Activated T-helper 17 cell treated with anti-CD3 and anti-CD28 coated beads, Interleukin-2, amount 50 U/mL, for 72 hours (primary cell): Measurements from ENCODE around the gene PGGHG. TPM values are rescaled to one million over a fixed set of nuclear protein-coding genes. Genes with fewer than 3 reads are reported as not detected.
"Not testable (repeated sequence)": the region's sequence is repeated elsewhere in the genome, so short reads cannot be mapped to it uniquely, and the experiment has no call there.

Experiments
- ATAC-seq: fragments of 150-1000 bp; cut with Tn5 transposase; replicated peaks from 2 replicates; pipeline ENCODE4 v1.10.0; 2021; ENCODE audit warnings: mild to moderate bottlenecking, moderate library complexity
- H3K27ac Mint-ChIP-seq: one replicate; pipeline ENCODE4 v1.8.0; 2022; ENCODE audit warnings: mixed read lengths
- H3K27me3 Mint-ChIP-seq: one replicate; pipeline ENCODE4 v1.8.0; 2022; ENCODE audit warnings: mixed read lengths
- H3K36me3 Mint-ChIP-seq: one replicate; pipeline ENCODE4 v1.8.0; 2022; ENCODE audit warnings: low read depth, mild to moderate bottlenecking, mixed read lengths
- H3K4me1 Mint-ChIP-seq: one replicate; pipeline ENCODE4 v1.8.0; 2022; ENCODE audit warnings: mixed read lengths
- H3K4me3 Mint-ChIP-seq: one replicate; pipeline ENCODE4 v1.8.0; 2022; ENCODE audit warnings: mild to moderate bottlenecking, mixed read lengths
- H3K9me3 Mint-ChIP-seq: one replicate; pipeline ENCODE4 v1.8.0; 2022; ENCODE audit warnings: mixed read lengths
- total RNA-seq, 2 donors: library from RNA; stranded (reverse); gene quantifications; one replicate each; pipeline ENCODE4 v1.2.3, GENCODE V29; 2022

The PGGHG gene
- total RNA-seq, 2 donors from 2014 or later = 31.7 to 196 TPM

DNA sequence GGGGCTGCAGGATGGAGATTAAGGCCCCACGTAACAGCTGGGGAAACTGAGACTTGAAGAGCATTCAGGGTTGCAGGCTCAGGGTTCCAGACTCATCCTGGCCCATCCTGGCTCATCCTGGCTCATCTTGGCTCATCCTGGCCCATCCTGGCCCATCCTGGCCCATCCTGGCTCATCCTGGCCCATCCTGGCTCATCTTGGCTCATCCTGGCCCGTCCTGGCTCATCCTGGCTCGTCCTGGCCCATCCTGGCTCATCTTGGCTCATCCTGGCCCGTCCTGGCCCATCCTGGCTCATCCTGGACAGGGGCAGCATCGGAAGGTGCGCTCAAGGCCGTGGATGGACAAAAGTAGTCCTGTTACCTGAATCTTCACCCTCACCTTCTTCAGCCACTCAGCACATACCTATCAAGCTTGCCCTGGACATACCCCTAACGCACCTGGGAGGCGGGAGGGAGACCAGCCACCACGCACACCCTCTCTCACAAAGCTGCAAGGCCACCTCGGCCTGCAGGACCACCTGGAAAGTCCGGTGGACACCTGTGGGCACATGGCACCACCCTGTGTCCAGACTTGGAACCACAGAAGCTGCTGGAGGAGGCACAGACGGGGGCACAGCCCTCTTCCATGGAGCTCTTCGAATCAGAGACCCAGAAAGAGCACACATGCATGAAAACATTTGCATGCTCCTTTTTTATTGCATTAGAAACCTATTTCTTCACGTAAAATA is 31.0 kb upstream of the PGGHG start:
- peaks cover 14% of the 10 kb centered on the region for H3K36me3 Mint-ChIP-seq
- no peaks in the 10 kb centered on the region for H3K9me3 Mint-ChIP-seq
- peaks cover 5% of the 10 kb centered on the region for H3K4me1 Mint-ChIP-seq
- no peaks in the 10 kb centered on the region for H3K27me3 Mint-ChIP-seq
- H3K4me3 Mint-ChIP-seq = no peak overlapping the region
- ATAC-seq = no peak
- H3K27ac Mint-ChIP-seq = peak overlapping the region; percentile 70

DNA sequence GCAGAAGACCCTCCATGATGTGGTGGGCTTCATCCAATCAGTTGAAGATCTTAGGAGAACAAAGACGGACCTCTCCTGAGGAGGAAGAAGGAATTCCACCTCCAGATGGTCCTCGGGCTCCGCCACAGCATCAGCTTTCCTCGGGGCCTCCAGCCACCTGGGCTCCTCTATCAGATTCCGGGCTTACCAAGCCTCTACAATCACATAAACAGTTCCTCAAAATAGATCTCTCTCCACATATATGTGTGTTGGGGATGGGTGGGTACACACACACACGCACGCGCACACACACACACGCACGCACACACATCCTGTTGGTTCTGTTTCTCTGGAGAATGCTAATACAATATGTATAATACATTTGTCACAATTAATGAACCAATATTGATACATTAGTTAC is 29.5 kb upstream of the PGGHG start:
- Mint-ChIP-seq H3K36me3 (no peaks in the 10 kb centered on the region), H3K4me1 (peaks cover 5% of the 10 kb centered on the region), H3K4me3 (no peak overlapping the region), H3K9me3 (no peaks in the 10 kb centered on the region), H3K27me3 (no peaks in the 10 kb centered on the region), H3K27ac (no peak overlapping the region)
- ATAC-seq = no peak

DNA sequence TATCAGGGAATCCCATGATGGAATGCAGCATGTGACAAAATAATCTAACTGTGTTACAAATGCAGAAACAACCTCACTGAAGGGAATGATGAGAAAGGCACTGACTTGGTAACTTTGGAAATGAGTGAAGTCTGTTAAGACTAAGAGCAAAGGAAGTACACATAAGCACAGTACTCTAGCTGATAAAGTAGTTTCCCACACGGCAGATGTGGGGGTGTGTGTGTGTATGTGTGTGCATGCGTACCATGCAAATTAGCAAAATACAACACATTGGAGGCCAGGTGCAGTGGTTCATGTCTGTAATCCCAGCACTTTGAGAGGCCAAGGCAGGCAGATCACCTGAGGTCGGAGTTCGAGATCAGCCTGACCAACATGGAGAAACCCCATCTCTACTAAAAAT is 27.3 kb upstream of the PGGHG start:
- no peaks in the 10 kb centered on the region for H3K27me3 Mint-ChIP-seq
- H3K4me3 Mint-ChIP-seq = no peak overlapping the region
- ATAC-seq = no peak
- no peaks in the 10 kb centered on the region for H3K9me3 Mint-ChIP-seq
- H3K4me1 Mint-ChIP-seq = peaks cover 5% of the 10 kb centered on the region
- H3K27ac Mint-ChIP-seq = no peak overlapping the region
- H3K36me3 Mint-ChIP-seq = no peaks in the 10 kb centered on the region

DNA sequence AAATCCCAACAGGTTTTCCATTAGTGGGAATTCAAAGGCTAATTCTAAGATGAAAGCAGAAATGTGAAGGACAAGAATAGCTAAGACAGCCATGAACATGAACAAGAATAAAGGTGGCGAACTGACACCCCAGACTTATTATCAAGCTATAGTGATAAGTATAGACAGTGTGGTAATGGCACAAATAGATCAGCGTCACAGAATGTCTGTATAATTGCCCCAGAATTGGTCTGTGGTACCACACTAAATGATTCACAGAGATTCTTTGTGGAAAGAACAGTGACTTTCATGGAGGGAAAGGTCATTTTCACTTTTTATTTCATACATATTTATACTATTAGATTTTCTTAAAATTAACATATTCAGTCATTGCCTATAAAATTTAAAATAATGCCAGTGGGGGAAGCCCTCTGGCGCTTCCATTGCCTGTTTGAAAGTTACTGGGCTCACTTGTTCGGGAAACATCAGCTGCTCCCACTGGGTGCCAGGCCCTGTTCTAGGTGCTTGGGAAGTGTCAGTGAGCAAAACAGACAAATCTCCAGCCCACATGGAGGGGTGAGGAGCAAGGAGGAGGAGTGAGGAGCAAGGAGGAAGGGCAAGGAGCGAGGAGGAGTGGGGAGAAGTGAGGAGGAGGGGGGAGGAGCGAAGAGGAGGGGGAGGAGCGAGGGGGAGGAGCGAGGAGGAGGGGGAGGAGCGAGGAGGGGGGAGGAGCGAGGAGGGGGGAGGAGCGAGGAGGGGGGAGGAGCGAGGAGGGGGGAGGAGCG is 22.1 kb upstream of the PGGHG start:
- peaks cover 20% of the 10 kb centered on the region for H3K36me3 Mint-ChIP-seq
- peak overlapping the region; percentile 84 for H3K4me3 Mint-ChIP-seq
- peaks cover 13% of the 10 kb centered on the region for H3K4me1 Mint-ChIP-seq
- H3K27ac Mint-ChIP-seq = peak overlapping the region; percentile 96
- H3K9me3 Mint-ChIP-seq = no peaks in the 10 kb centered on the region
- no peaks in the 10 kb centered on the region for H3K27me3 Mint-ChIP-seq
- peak; percentile 69 for ATAC-seq

DNA sequence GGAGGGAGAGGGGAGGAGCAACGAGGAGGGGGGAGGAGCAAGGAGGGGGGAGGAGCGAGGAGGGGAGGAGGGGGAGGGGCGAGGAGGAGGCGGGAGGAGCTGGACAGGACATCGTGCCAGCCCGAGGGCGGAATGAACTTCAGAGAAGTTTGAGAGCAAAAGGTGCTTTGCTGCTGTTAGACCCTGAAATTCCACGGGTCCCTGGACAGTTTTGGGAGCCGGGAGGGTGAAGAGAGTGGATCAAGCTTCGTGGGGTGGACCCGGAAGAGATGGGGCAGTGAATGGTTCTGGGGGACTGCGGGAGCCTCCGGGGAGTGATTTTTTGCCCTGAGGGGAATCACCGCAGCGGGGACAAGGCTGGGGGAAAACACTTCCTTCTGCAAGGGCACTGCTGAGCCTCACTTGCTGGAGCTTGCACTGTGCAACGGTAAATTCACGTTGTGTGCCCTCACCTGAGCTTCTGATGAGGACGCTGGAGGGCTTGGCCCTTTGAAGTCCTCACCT is 21.4 kb upstream of the PGGHG start:
- Mint-ChIP-seq H3K36me3 (peaks cover 20% of the 10 kb centered on the region), H3K4me3 (peak overlapping the region; percentile 84), H3K27ac (peak overlapping the region; percentile 96), H3K27me3 (no peaks in the 10 kb centered on the region), H3K4me1 (peaks cover 13% of the 10 kb centered on the region), H3K9me3 (no peaks in the 10 kb centered on the region)
- peak; percentile 17 for ATAC-seq

DNA sequence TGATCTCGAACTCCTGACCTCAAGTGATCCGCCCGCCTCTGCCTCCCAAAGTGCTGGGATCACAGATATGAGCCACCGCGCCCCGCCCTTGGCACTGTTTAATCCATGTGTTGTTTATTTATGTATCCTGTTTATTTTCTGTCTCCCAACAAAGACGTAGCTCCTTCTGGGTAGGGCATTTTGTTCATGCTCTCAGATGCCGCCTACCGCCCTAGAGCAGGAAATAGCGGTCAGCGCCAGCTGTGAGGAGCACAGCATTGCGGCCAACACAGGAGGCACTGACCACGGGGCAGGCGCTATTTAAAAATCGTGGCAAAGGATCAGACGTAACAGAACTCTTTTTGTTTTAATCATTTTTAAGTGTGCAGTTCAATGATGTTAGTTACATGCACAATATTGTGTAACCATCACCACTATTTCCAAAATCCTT is 20.2 kb upstream of the PGGHG start:
- H3K9me3 Mint-ChIP-seq, H3K27me3 Mint-ChIP-seq: not testable (repeated sequence)
- Mint-ChIP-seq H3K4me3 (peak overlapping the region; percentile 84), H3K27ac (peak overlapping the region; percentile 96), H3K4me1 (peaks cover 13% of the 10 kb centered on the region), H3K36me3 (peaks cover 20% of the 10 kb centered on the region)
- peak; percentile 43 for ATAC-seq

DNA sequence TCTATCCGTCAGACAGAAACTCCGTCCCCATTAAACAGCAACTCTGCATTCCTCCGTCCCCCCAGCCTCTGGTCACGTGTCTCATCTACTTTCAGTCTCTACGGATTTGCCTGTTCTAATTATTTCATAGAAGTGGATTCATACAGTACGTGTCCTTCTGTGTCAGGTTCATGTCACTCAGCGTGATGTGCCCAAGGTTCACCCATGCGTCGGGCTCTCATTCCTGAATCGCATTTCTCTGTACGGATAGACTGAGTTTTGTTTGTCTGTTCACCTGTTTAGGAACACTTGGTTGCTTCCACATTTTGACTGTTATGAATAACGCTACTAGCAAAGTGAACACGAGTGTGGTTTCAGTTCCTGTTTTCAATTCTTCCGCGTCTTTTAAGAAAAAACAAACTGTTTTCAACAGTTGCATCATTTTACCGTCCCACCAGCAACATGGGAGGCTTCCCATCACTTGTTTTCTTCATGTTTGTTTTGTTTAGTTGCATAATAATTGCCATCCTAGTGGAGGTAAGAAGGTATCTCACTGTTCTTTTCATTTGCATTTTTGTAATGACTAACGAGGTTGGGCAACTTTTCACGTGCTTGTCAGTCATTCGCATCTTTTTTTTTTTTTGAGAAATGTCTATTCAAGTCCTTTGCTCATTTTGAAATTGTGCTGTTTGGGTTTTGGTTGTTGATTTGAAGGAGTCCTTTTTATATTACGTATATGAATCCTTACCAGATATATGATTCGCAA is 19.6 kb upstream of the PGGHG start:
- H3K27ac Mint-ChIP-seq = peak overlapping the region; percentile 96
- no peaks in the 10 kb centered on the region for H3K27me3 Mint-ChIP-seq
- peak; percentile 83 for ATAC-seq
- H3K4me3 Mint-ChIP-seq = peak overlapping the region; percentile 84
- H3K4me1 Mint-ChIP-seq = peaks cover 13% of the 10 kb centered on the region
- no peaks in the 10 kb centered on the region for H3K9me3 Mint-ChIP-seq
- peaks cover 20% of the 10 kb centered on the region for H3K36me3 Mint-ChIP-seq

DNA sequence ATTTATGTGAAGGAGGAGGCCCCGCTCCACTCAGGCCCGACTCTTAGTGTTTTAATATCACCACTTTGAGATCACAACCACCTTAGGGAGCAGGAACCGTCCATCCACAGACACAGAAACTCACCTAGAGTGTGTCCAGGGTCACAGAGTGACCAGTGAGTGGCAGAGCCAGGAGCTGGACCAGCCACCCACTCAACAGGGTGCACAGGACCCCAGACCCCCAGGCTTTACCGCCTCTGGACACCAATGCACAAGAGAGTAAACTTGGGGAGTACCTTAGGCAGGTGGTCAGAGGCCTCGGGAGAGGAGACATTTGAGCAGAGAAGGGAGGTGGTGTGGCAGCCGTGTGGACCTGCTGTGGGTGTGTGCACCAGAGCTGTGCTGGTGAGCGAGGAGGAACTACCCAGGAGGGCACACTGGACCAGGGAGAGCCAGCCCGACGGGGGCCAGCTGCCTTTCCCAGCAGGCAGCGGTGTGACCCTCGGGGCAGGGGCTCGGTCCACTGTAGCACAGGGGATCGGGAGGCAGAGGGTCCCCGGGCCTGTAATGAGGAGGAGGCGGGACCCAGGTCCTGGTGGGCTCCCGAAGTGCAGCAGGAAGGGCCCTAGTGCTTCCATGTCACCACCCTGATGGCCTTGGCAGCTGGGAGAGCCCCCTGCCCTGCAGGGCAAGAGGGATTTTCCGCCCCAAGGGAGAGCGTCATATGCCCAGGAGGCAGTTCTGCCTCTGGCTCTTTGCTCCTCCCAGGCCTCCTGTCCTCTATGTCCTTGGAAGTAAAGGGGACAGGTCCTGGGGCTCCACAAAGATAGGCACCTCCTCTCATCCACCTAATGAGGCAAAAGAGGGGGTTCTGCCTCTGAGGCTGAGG is 18.2 kb upstream of the PGGHG start:
- Mint-ChIP-seq H3K27ac (no peak overlapping the region), H3K9me3 (no peaks in the 10 kb centered on the region), H3K4me3 (no peak overlapping the region), H3K4me1 (peaks cover 13% of the 10 kb centered on the region), H3K27me3 (no peaks in the 10 kb centered on the region), H3K36me3 (peaks cover 20% of the 10 kb centered on the region)
- no peak for ATAC-seq

DNA sequence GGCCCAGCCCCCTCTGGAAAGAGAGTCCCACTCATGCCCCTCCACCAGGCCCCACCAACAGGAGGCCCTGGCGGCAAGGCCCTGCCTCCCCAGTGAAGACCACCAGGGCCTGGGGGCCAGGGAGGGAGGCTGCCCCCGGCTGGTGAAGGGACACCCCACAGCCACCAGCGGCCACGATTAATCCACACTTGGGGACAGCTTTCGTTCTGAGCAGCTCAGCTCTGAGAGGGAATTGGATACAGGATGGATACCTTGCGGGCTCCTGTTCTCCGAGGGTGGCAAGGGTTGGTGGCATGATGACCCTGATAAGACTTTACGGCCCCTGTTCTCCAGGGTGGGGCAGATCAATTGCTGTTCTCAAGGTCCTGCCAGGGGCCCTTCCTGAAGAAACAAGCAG is 17.6 kb upstream of the PGGHG start:
- ATAC-seq = no peak
- Mint-ChIP-seq H3K4me1 (peaks cover 13% of the 10 kb centered on the region), H3K36me3 (peaks cover 20% of the 10 kb centered on the region), H3K27ac (no peak overlapping the region), H3K9me3 (no peaks in the 10 kb centered on the region), H3K4me3 (no peak overlapping the region), H3K27me3 (no peaks in the 10 kb centered on the region)

DNA sequence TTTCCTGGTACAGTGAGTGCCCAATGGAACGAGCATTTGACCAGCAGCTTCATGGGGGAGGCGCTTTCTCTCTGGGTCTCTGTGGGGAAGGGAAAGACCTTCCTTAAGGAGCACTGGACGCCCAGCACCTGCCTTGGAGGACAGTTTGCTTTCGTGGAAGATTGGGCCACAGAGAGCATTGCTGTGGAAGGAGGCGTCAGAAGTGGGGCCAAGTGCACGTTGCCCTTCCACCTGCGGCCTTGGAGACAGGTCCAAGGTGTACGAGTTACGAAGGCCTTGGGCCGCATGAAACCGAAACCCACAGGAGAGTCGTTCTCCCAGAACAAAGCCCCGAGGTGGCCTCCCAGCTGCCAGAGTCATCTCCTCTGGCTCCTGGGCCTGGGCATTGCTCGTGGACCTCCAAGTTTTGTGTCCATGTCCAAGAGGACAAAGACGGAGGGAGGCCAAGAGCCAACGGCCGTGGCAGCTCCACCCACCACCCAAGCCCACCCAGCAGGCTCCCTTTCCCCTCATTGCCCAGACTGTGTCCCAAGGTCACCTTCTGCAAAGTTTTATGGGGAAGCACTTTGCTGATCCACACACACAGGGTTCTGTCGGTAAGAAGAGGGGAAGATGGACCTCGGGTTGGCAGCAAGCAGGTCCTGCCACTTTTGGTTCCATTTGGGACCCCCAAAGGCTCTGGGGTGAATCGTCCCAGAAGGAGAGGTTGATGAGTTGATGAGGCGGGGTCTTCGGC is 16.6 kb upstream of the PGGHG start:
- ATAC-seq = no peak
- H3K4me1 Mint-ChIP-seq = peaks cover 18% of the 10 kb centered on the region
- H3K36me3 Mint-ChIP-seq = peaks cover 19% of the 10 kb centered on the region
- no peaks in the 10 kb centered on the region for H3K9me3 Mint-ChIP-seq
- peak overlapping the region; percentile 26 for H3K27ac Mint-ChIP-seq
- H3K27me3 Mint-ChIP-seq = no peaks in the 10 kb centered on the region
- H3K4me3 Mint-ChIP-seq = no peak overlapping the region

DNA sequence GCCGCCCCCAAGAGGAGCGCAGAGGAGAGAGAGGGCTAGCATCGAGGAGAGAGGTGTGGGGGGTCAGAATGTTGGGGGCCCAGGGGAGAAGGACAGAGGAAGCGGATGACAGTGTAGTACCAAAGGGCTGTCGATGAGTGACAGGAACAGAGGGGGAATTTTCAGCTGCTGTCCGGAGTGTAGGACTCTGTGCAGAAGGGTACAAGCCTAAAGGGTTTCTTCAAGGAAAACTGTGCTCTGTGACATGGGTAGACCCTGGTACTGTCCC is 16.1 kb upstream of the PGGHG start:
- no peaks in the 10 kb centered on the region for H3K27me3 Mint-ChIP-seq
- H3K36me3 Mint-ChIP-seq = peaks cover 15% of the 10 kb centered on the region
- peaks cover 23% of the 10 kb centered on the region for H3K4me1 Mint-ChIP-seq
- H3K9me3 Mint-ChIP-seq = peaks cover 4% of the 10 kb centered on the region
- no peak overlapping the region for H3K27ac Mint-ChIP-seq
- no peak for ATAC-seq
- H3K4me3 Mint-ChIP-seq = no peak overlapping the region

DNA sequence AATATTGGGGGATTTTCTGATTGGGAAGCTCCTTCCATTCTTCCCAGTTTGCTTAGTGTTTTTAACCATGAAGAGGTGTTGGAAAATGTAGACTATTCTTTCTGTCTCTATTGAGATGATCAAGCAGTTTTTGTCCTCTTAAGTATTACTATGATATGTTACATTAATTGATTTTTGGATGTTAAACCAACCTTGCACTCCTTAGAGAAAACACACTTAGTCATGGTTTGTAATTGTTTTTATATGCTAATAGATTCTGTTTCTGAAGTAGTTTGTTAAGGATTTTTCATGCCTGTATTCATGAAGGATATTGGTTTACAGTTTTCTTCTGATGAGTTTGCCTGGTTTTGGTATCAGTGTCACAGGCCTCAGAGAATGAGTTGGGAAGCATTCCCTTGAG is 12.7 kb upstream of the PGGHG start:
- Mint-ChIP-seq H3K27me3 (no peaks in the 10 kb centered on the region), H3K4me3 (no peak overlapping the region), H3K36me3 (peaks cover 11% of the 10 kb centered on the region), H3K27ac (no peak overlapping the region), H3K4me1 (peaks cover 17% of the 10 kb centered on the region), H3K9me3 (peaks cover 4% of the 10 kb centered on the region)
- ATAC-seq = no peak

DNA sequence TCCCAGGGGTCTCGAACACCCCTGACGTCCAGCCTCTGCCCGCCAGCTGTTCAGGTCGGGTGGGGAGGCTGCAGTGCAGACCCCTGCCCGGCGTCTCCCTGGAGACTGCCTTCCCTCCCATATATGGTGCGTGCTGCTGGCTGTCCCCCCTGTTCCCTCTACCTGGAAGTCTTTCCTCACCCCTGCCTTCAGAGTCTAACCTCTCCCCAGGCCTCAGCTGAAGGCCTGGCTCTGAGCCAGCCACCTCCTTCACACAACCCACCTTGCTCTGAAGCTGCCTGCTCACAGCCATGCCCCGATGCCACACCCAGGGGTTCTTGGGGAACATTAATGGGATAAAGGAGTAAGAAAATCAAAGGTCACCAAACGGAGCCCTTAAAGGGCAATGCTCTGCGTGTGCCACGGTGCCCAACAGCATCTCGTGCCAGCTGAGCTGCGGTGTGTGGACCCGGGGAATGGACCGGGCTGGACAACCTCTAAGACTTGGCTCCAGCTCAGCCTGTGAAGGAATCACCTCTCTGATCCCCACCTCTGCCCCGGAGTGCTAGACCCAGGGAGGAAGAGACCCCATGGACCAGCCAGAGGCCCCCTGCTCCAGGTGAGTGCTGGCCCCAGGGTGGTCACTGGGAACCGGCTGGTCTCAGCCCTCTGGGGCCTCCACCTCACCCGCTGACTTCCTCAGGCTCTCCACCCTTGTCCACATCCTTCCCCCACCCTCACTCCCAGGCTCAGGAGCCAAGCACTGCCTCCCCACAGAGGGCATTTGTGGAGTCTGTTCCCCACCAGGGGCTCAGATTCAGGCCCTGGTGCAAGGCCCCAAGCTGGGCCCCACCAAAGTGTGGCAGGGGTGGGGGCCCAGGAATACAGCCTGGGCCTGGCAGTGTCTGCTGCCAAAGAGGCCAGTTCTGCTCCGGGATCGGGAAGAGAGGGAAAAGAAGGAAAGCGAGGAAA is 10.7 kb upstream of the PGGHG start, which contains the start of gene NLRP6:
Gene NLRP6 (plus strand): TSS at position 407 of the 951 bp plus-strand sequence. CDS start 163 bp downstream, at position 570.
- Mint-ChIP-seq H3K36me3 (peaks cover 25% of the 10 kb centered on the region), H3K27ac (peak within 1 kb of the TSS; percentile 20), H3K27me3 (peaks cover 5% of the 10 kb centered on the region), H3K9me3 (peaks cover 4% of the 10 kb centered on the region), H3K4me3 (peak within 1 kb of the TSS; percentile 70), H3K4me1 (peaks cover 30% of the 10 kb centered on the region)
- ATAC-seq = no peak
